ENCODE data around the gene UBE2D2.

Gene UBE2D2

DNA sequence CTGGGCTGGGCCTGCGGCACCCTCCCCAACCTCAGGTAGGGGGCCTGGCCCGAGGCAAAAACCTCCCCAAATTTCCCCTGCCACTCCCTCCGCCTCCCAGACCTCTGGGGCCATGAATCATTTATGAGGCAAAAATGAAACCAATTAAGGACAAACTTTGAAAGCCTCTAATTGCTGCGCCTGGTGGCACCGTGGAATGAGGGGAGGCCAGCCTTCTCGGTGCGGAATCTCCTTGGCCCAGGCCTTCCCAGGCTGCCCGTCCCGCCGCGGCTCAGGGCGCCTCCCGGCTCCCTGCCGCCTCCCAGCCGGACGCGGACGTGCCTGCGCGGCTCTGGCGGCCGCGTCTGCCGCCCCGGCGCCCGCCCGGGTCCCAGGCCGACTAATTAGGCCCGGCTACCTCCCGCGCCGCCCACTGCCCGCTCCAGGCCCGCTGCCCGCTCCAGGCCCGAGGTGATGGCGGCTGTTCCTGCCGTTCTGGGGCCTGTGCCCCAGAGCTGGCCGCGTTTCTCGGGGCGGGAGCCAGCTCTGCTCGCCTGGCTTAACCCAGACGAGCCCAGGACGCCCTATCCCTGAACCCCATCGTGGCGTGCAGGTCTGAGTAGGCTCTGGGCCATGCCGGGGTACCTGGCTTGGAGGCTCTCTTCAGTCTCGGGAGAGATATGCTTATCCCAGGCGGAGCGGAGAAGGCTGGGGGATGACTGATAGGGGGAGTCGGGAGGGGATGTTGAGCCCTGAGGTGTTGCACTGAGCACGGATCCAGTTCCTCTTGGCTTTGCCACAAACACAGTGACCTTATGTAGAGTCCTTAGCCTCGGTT lies 107.1 kb downstream of the UBE2D2 start:
- TF ChIP-seq RARB (CRISPR knock-in tag; IDR thresholded peaks at IDR 0.05) (no peak), CSDC2 (CRISPR knock-in tag; IDR thresholded peaks at IDR 0.05) (peak; percentile 65), ZFP30 (CRISPR knock-in tag; IDR thresholded peaks at IDR 0.05) (no peak), GLIS3 (CRISPR knock-in tag; IDR thresholded peaks at IDR 0.05) (no peak), SNAI2 (CRISPR knock-in tag; IDR thresholded peaks at IDR 0.05) (0 out of 2 replicates have a peak, but pooled peaks have one; percentile 44), ZNF70 (CRISPR knock-in tag; IDR thresholded peaks at IDR 0.05) (no peak), ARNTL (CRISPR knock-in tag; IDR thresholded peaks at IDR 0.05; ENCODE audit: borderline replicate concordance, low read depth) (no peak), ZC3H10 (CRISPR knock-in tag; IDR thresholded peaks at IDR 0.05) (0 out of 2 replicates have a peak, but pooled peaks have one; percentile 22)
- TF ChIP-seq, protein P1, sequence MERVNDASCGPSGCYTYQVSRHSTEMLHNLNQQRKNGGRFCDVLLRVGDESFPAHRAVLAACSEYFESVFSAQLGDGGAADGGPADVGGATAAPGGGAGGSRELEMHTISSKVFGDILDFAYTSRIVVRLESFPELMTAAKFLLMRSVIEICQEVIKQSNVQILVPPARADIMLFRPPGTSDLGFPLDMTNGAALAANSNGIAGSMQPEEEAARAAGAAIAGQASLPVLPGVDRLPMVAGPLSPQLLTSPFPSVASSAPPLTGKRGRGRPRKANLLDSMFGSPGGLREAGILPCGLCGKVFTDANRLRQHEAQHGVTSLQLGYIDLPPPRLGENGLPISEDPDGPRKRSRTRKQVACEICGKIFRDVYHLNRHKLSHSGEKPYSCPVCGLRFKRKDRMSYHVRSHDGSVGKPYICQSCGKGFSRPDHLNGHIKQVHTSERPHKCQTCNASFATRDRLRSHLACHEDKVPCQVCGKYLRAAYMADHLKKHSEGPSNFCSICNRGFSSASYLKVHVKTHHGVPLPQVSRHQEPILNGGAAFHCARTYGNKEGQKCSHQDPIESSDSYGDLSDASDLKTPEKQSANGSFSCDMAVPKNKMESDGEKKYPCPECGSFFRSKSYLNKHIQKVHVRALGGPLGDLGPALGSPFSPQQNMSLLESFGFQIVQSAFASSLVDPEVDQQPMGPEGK (CRISPR knock-in tag; IDR thresholded peaks at IDR 0.05; ENCODE audit: borderline replicate concordance) = no peak
- TF ChIP-seq, protein P2, sequence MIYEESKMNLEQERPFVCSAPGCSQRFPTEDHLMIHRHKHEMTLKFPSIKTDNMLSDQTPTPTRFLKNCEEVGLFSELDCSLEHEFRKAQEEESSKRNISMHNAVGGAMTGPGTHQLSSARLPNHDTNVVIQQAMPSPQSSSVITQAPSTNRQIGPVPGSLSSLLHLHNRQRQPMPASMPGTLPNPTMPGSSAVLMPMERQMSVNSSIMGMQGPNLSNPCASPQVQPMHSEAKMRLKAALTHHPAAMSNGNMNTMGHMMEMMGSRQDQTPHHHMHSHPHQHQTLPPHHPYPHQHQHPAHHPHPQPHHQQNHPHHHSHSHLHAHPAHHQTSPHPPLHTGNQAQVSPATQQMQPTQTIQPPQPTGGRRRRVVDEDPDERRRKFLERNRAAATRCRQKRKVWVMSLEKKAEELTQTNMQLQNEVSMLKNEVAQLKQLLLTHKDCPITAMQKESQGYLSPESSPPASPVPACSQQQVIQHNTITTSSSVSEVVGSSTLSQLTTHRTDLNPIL (CRISPR knock-in tag; IDR thresholded peaks at IDR 0.05; ENCODE audit: low read depth) = no peak
- TF ChIP-seq, protein P3, sequence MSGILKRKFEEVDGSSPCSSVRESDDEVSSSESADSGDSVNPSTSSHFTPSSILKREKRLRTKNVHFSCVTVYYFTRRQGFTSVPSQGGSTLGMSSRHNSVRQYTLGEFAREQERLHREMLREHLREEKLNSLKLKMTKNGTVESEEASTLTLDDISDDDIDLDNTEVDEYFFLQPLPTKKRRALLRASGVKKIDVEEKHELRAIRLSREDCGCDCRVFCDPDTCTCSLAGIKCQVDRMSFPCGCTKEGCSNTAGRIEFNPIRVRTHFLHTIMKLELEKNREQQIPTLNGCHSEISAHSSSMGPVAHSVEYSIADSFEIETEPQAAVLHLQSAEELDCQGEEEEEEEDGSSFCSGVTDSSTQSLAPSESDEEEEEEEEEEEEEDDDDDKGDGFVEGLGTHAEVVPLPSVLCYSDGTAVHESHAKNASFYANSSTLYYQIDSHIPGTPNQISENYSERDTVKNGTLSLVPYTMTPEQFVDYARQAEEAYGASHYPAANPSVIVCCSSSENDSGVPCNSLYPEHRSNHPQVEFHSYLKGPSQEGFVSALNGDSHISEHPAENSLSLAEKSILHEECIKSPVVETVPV (CRISPR knock-in tag; IDR thresholded peaks at IDR 0.05) = no peak
- TF ChIP-seq, protein P4, sequence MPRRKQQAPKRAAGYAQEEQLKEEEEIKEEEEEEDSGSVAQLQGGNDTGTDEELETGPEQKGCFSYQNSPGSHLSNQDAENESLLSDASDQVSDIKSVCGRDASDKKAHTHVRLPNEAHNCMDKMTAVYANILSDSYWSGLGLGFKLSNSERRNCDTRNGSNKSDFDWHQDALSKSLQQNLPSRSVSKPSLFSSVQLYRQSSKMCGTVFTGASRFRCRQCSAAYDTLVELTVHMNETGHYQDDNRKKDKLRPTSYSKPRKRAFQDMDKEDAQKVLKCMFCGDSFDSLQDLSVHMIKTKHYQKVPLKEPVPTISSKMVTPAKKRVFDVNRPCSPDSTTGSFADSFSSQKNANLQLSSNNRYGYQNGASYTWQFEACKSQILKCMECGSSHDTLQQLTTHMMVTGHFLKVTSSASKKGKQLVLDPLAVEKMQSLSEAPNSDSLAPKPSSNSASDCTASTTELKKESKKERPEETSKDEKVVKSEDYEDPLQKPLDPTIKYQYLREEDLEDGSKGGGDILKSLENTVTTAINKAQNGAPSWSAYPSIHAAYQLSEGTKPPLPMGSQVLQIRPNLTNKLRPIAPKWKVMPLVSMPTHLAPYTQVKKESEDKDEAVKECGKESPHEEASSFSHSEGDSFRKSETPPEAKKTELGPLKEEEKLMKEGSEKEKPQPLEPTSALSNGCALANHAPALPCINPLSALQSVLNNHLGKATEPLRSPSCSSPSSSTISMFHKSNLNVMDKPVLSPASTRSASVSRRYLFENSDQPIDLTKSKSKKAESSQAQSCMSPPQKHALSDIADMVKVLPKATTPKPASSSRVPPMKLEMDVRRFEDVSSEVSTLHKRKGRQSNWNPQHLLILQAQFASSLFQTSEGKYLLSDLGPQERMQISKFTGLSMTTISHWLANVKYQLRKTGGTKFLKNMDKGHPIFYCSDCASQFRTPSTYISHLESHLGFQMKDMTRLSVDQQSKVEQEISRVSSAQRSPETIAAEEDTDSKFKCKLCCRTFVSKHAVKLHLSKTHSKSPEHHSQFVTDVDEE (CRISPR knock-in tag; IDR thresholded peaks at IDR 0.05) = 0 out of 2 replicates have a peak, but pooled peaks have one; percentile 50
- peak; percentile 69 for ATAC-seq

DNA sequence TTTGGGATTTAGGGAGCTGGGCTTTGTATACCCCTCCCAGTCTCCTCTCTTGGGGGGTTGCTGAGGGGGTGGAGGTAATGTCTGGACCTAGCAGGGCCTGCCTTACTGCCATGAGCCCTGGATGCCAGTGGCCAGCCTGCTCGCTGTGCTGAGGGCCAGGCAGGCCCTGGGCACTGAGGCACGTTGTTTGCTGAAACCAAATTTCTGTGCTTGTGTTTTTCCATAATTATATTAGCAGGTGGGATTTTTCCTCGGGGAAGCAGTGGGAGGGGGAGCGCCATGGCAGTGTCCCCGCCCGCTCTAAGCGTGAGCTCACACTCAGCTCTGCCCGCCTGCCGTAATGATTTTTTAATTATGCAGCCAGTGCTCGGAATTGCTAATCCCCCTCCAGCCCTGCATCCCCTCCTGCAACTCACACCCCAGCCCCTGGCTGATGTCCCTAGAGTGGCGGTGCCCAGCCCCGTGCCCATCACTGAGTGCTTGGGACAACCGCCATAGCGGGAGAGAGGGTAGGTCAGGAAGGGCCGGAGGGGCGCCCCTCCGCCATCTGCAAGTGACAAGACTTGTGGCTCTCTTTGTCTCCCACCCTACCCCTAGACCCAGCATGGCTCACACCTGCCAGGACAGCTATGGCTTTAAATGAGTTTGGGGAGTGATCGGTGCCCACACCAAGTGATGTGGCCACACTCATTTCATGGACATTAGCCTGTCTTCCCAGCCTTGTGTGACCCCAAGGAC lies 108.0 kb downstream of the UBE2D2 start:
- TF ChIP-seq CSDC2 (CRISPR knock-in tag; IDR thresholded peaks at IDR 0.05) = no peak
- no peak for TF ChIP-seq OSR1 (CRISPR knock-in tag; IDR thresholded peaks at IDR 0.05)
- TF ChIP-seq, protein P5, sequence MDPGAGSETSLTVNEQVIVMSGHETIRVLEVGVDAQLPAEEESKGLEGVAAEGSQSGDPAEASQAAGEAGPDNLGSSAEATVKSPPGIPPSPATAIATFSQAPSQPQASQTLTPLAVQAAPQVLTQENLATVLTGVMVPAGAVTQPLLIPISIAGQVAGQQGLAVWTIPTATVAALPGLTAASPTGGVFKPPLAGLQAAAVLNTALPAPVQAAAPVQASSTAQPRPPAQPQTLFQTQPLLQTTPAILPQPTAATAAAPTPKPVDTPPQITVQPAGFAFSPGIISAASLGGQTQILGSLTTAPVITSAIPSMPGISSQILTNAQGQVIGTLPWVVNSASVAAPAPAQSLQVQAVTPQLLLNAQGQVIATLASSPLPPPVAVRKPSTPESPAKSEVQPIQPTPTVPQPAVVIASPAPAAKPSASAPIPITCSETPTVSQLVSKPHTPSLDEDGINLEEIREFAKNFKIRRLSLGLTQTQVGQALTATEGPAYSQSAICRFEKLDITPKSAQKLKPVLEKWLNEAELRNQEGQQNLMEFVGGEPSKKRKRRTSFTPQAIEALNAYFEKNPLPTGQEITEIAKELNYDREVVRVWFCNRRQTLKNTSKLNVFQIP (CRISPR knock-in tag; IDR thresholded peaks at IDR 0.05; ENCODE audit: borderline replicate concordance, low read depth) = no peak
- no peak for TF ChIP-seq RARB (CRISPR knock-in tag; IDR thresholded peaks at IDR 0.05)
- no peak for TF ChIP-seq ARNTL (CRISPR knock-in tag; IDR thresholded peaks at IDR 0.05; ENCODE audit: borderline replicate concordance, low read depth)
- TF ChIP-seq, protein P3 (CRISPR knock-in tag; IDR thresholded peaks at IDR 0.05) = no peak
- no peak for TF ChIP-seq BACH2 (CRISPR knock-in tag; IDR thresholded peaks at IDR 0.05; ENCODE audit: borderline replicate concordance)
- no peak for TF ChIP-seq ZNF8 (CRISPR knock-in tag; IDR thresholded peaks at IDR 0.05)
- TF ChIP-seq SNAI2 (CRISPR knock-in tag; IDR thresholded peaks at IDR 0.05) = no peak
- TF ChIP-seq ZFP3 (CRISPR knock-in tag; IDR thresholded peaks at IDR 0.05) = no peak
- no peak for TF ChIP-seq TOX (CRISPR knock-in tag; IDR thresholded peaks at IDR 0.05; ENCODE audit: borderline replicate concordance)
- TF ChIP-seq ESRRG (CRISPR knock-in tag; IDR thresholded peaks at IDR 0.05) = no peak
- TF ChIP-seq ZC3H10 (CRISPR knock-in tag; IDR thresholded peaks at IDR 0.05) = no peak
- TF ChIP-seq PPARA (CRISPR knock-in tag; IDR thresholded peaks at IDR 0.05; ENCODE audit: borderline replicate concordance) = no peak
- no peak for TF ChIP-seq ZNF565 (CRISPR knock-in tag; conservative IDR thresholded peaks at IDR 0.05; ENCODE audit: low read depth)
- TF ChIP-seq, protein P2 (CRISPR knock-in tag; IDR thresholded peaks at IDR 0.05; ENCODE audit: low read depth) = no peak
- TF ChIP-seq, protein P1 (CRISPR knock-in tag; IDR thresholded peaks at IDR 0.05; ENCODE audit: borderline replicate concordance) = no peak
- TF ChIP-seq TCF4 (CRISPR knock-in tag; IDR thresholded peaks at IDR 0.05; ENCODE audit: borderline replicate concordance) = no peak
- no peak for ATAC-seq

Data from SK-N-SH treated with all-trans-retinoic acid at 6 μM for 48 hours (cell line).